Sigmoid colon (tissue), 4 donors: ENCODE results near the gene LUC7L.

ENCODE experiments used
- CTCF ChIP-seq, 4 experiments: fragments of 450-650 bp in 3 of 4; fragments of 200-600 bp in 1 of 4; IDR thresholded peaks; one replicate each; pipeline ENCODE4 v1.5.1; 2016 to 2019; ENCODE audit warnings: antibody characterized with exemption in 4 of 4, mild to moderate bottlenecking in 3 of 4, moderate library complexity in 2 of 4
- POLR2A ChIP-seq, 2 donors: fragments of 450-650 bp; IDR thresholded peaks; one replicate each; pipeline ENCODE4 v1.6.1; 2016; ENCODE audit warnings: antibody characterized with exemption in 2 of 2, mild to moderate bottlenecking in 2 of 2, moderate library complexity in 2 of 2
- POLR2AphosphoS5 ChIP-seq, 4 donors: sonication (generic); formaldehyde crosslinking; IDR thresholded peaks; one replicate each; pipeline ENCODE4 v1.6.1; 2017; ENCODE audit warnings: antibody characterized with exemption in 4 of 4

- TF ChIP-seq POLR2A (IDR thresholded peaks at IDR 0.05) (no peak), CTCF (IDR thresholded peaks at IDR 0.05) (no peak), POLR2AphosphoS5 (IDR thresholded peaks at IDR 0.05) (no peak)
These were observed 58.5 kb downstream of the LUC7L start for GRCh38 chr16:170788-171187.
